Measurements from ENCODE around the gene WDR75. TPM values are rescaled to one million over a fixed set of nuclear protein-coding genes. Genes with fewer than 3 reads are reported as not detected.

Gene WDR75
- total RNA-seq, 1 experiment from 2014 or later: 70.2 TPM

- TF ChIP-seq RAD21 (IDR thresholded peaks at IDR 0.05; ENCODE audit: low read depth) (no peak), YY1 (IDR thresholded peaks at IDR 0.05; ENCODE audit: extremely low read depth, insufficient replicate concordance, low read depth, low read length) (no peak), CBX3 (IDR thresholded peaks at IDR 0.05; ENCODE audit: low read depth) (no peak), POLR2AphosphoS5 (IDR thresholded peaks at IDR 0.05; ENCODE audit: low read depth, low read length) (no peak), SP1 (IDR thresholded peaks at IDR 0.05; ENCODE audit: low read depth) (no peak), FOSL1 (IDR thresholded peaks at IDR 0.05; ENCODE audit: low read depth) (no peak)
These were observed 57.9 kb downstream of the WDR75 start (continued) for GRCh38 chr2:189499137-189499536.

- Histone ChIP-seq H4K20me1 (ENCODE audit: insufficient read depth) (no peaks in the 10 kb centered on the region), H3K27me3 (ENCODE audit: insufficient read depth, low read length) (no peaks in the 10 kb centered on the region), H3K79me2 (ENCODE audit: insufficient read depth, low read length) (no peaks in the 10 kb centered on the region), H3K27ac (ENCODE audit: low read depth, low read length) (no peak overlapping the region), H3K9ac (ENCODE audit: low read length) (no peak overlapping the region), H3K4me1 (ENCODE audit: control insufficient read depth in 1 of 2, insufficient read depth in 2 of 2, low read length in 2 of 2) (no peaks in the 10 kb centered on the region), H2AFZ (ENCODE audit: low read depth, low read length, poor library complexity, severe bottlenecking) (no peak overlapping the region), H3K4me3 (replicated peaks in 1 of 2; ENCODE audit: low read depth in 1 of 2, low read length in 2 of 2) (no peak overlapping the region), H3K9me3 (ENCODE audit: control insufficient read depth in 1 of 2, insufficient read depth in 1 of 2, low read depth in 1 of 2, low read length in 2 of 2) (no peaks in the 10 kb centered on the region), H3K9me2 (ENCODE audit: insufficient read depth) (no peaks in the 10 kb centered on the region), H3K4me2 (ENCODE audit: low read length) (no peak overlapping the region), H3K36me3 (ENCODE audit: control insufficient read depth in 1 of 2, insufficient read depth in 2 of 2, low read length in 2 of 2) (no peaks in the 10 kb centered on the region)
- ChIA-PET POLR2A (no interaction called here), RAD21 (ENCODE audit: low non-redundant PET in 1 of 2, low total read pairs in 2 of 2, uncharacterized antibody in 2 of 2, unreplicated experiment in 2 of 2) (no interaction called here), CTCF (no interaction called here)
- intact Hi-C loops (cut with micrococcal nuclease): no loop called here
- TF ChIP-seq JUND (IDR thresholded peaks at IDR 0.05) (no peak), RAD21 (IDR thresholded peaks at IDR 0.05; ENCODE audit: low read depth) (no peak)
- no TSS peak for BruUV-seq (replicated peaks)
- DNase-seq (ENCODE audit: low read depth, low spot score) (no peak), ATAC-seq (no peak)
These were observed 59.3 kb downstream of the WDR75 start for GRCh38 chr2:189500456-189501160.

- no peaks in the 10 kb centered on the region for H3K9me3 ChIP-seq (ENCODE audit: control insufficient read depth in 1 of 2, insufficient read depth in 1 of 2, low read depth in 1 of 2, low read length in 2 of 2)
- H3K9ac ChIP-seq (ENCODE audit: low read length): no peak overlapping the region
- intact Hi-C loops (cut with micrococcal nuclease): no loop called here
- ATAC-seq (no peak), DNase-seq (ENCODE audit: low read depth, low spot score) (no peak)
- H2AFZ ChIP-seq (ENCODE audit: low read depth, low read length, poor library complexity, severe bottlenecking): no peak overlapping the region
- RAD21 ChIA-PET (ENCODE audit: low non-redundant PET in 1 of 2, low total read pairs in 2 of 2, uncharacterized antibody in 2 of 2, unreplicated experiment in 2 of 2): no interaction called here
- POLR2A ChIA-PET: no interaction called here
- no TSS peak for BruUV-seq (replicated peaks)
- no peaks in the 10 kb centered on the region for H3K79me2 ChIP-seq (ENCODE audit: insufficient read depth, low read length)
- no peak overlapping the region for H3K27ac ChIP-seq (ENCODE audit: low read depth, low read length)
- no peak overlapping the region for H3K4me2 ChIP-seq (ENCODE audit: low read length)
- CTCF ChIA-PET: no interaction called here
- no peak overlapping the region for H3K4me3 ChIP-seq (replicated peaks in 1 of 2; ENCODE audit: low read depth in 1 of 2, low read length in 2 of 2)
- H3K9me2 ChIP-seq (ENCODE audit: insufficient read depth): no peaks in the 10 kb centered on the region
- H3K36me3 ChIP-seq (ENCODE audit: control insufficient read depth in 1 of 2, insufficient read depth in 2 of 2, low read length in 2 of 2): no peaks in the 10 kb centered on the region
- no peaks in the 10 kb centered on the region for H4K20me1 ChIP-seq (ENCODE audit: insufficient read depth)
- no peaks in the 10 kb centered on the region for H3K27me3 ChIP-seq (ENCODE audit: insufficient read depth, low read length)
- H3K4me1 ChIP-seq (ENCODE audit: control insufficient read depth in 1 of 2, insufficient read depth in 2 of 2, low read length in 2 of 2): peaks cover 0 to 3% of the 10 kb centered on the region in 2 experiments; a peak in 2 of 4 replicates
- TF ChIP-seq JUND (IDR thresholded peaks at IDR 0.05) (no peak), POLR2A (IDR thresholded peaks at IDR 0.05; ENCODE audit: borderline replicate concordance, extremely low read depth, insufficient read depth, insufficient read length) (no peak), CEBPB (IDR thresholded peaks at IDR 0.05; ENCODE audit: low read depth) (no peak), EZH2phosphoT487 (IDR thresholded peaks at IDR 0.05; ENCODE audit: borderline replicate concordance) (no peak), TCF7L2 (IDR thresholded peaks at IDR 0.05; ENCODE audit: borderline replicate concordance, extremely low read depth, insufficient read depth, insufficient read length) (no peak), CBX3 (IDR thresholded peaks at IDR 0.05; ENCODE audit: low read depth) (no peak), RAD21 (IDR thresholded peaks at IDR 0.05; ENCODE audit: low read depth) (no peak), ZBTB33 (IDR thresholded peaks at IDR 0.05; ENCODE audit: extremely low read depth, insufficient replicate concordance, low read length) (no peak), MAX (IDR thresholded peaks at IDR 0.05) (no peak), SIN3A (IDR thresholded peaks at IDR 0.05; ENCODE audit: low read depth) (no peak)
These were observed 60.2 kb downstream of the WDR75 start for GRCh38 chr2:189501487-189501886.
